Hematopoietic multipotent progenitor cell treated with erythropoietin and hydrocortisone succinate and interleukin-3 and kit ligand, for 4 days (in vitro differentiated cells): Measurements from ENCODE around the gene CAT.
"Not testable (repeated sequence)": the region's sequence is repeated elsewhere in the genome, so short reads cannot be mapped to it uniquely, and the experiment has no call there.

Experiments
- DNase-seq: peaks from one replicate; pipeline ENCODE4 v3.0.0-alpha.2; 2015

Gene CAT

DNA sequence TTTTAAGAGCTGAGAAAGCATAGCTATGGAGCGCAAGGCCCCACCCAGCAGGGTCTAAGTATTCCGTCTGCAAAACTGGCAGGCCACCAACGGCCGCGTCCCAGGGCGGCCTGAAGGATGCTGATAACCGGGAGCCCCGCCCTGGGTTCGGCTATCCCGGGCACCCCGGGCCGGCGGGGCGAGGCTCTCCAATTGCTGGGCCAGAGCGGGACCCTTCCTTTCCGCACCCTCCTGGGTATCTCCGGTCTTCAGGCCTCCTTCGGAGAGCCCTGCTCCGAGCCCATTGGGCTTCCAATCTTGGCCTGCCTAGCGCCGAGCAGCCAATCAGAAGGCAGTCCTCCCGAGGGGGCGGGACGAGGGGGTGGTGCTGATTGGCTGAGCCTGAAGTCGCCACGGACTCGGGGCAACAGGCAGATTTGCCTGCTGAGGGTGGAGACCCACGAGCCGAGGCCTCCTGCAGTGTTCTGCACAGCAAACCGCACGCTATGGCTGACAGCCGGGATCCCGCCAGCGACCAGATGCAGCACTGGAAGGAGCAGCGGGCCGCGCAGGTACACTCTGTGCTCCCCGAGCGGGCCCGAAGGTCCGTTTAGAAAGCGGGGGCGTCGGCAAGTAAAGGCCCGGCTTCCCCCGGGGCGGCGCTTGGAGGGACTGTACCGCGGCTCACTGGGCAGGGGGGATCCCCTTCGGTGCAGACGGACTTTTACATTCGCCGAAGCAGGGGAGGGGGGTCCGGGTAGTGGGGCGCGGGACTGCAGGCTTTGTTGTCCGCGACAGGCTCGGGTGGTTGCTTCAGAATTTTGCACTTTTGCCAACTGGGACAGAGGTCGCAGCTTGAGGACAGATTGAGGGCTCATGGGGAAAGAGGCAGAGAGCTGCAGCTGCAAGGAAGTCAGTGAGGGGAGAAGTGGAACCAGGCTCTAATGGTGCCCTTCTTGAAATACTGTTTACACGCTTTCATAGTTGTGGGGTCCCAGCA is at the start of gene CAT:
TSS of gene CAT (plus strand) at position 406 of the 979 bp plus-strand sequence. CDS start at position 486, 80 bp downstream.
- peak; percentile 100 for DNase-seq

DNA sequence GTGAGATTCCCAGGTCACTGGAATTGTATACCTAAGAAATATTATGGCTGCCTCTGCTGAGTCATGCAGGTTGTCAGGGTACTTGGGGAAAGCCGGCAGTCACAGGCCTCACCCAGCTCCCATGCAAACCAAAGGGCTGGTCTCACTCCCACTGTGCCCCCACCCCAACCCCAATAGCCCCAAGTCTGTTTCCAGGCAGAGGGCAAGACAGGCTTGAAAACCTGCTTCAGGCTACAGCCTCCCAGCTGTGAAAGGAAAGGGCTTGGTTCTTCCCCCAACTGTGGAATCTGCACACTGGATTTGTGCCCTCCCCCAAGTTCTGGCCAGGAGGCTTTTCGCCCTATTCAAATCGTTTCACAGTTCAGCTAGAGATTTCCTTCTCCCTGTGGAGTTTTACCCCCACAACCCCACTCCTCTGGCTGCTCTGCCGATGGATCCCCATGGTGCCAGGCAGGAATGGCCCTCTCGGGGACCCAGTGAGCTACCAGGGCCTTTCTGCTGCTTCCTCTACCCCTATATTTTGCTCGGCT is 43.9 kb upstream of the CAT start:
- no peak for DNase-seq

DNA sequence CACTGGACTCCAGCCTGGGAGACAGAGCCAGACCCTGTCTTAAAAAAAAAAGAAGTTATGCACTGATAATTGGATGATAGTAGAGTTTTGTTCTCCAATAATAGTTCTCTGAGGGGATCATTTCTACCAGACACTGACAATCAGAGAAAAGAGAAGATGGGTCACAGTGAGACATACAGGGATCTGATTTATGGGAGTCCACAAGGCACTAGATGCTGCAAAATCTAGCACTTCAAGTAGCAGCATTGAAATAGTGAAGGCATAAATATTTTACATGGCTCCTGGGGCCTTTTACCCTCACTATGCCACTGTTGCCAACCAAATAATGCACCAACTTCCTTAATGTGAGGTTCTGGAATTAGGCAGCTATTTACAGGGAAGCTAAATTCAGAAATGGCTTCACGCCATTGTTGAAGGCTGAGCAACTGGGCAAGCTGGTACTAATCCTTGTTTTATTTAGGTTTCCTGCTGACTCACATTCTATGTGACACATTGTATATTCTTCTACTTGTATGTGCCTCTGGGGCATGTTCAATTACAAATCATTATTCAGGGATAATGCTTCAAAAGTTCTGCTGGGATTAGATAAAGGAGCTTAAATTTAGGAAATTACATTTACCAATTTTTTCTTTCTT is 42.7 kb upstream of the CAT start:
- DNase-seq = no peak

DNA sequence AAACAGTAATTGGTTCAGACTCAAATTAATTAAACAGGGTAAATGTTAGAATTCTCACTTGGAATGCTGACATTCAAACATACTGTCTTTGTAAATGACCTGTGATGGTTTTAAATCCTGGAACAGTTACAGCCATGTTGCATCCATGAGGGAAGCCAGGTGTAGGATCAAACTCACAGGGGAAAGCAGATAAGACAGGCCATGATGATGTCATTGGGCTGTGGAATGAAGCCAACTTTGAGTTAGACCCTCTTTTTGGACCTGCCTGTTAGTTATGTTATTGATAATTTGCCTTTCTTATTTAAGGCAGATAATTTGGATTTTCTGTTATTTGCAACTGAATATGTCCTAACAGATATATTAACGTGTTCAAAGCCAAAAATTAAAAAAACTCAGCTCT is 41.6 kb upstream of the CAT start:
- no peak for DNase-seq

DNA sequence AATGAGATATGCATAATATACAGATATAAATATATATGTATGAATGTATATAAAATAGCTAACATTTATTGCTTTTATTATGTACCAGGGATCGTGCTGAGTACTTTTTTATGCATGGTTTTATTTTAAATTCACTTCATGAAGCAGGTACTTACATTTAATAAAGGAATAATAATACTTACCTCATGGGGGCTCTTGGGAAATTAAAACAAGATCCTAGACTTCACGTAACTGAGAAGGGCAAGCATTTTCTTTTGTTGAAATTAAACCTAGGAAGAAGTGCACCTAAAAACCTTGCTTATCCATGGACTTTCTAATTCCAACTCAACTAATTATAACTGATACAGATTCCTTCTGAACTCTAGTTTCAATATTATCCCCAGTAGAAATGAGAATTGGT is 40.9 kb upstream of the CAT start:
- no peak for DNase-seq

DNA sequence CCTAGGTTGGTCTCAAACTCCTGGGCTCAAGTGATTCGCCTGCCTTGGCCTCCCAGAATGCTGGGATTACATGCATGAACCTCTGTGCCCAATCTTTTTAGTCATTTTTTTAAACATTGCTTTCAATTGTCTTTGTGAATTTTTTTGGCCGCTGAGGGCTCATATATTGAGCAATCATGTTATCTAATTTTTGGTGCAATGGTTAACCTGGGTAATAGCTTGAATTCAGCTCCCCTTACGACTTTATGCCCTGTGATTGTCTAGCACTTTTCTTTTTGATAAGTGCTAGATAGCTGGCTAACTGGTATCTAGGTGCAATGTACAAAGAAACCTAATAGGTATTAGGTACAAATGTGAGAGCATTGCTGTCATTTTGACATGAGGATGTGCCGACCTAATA is 35.3 kb upstream of the CAT start:
- DNase-seq = no peak

DNA sequence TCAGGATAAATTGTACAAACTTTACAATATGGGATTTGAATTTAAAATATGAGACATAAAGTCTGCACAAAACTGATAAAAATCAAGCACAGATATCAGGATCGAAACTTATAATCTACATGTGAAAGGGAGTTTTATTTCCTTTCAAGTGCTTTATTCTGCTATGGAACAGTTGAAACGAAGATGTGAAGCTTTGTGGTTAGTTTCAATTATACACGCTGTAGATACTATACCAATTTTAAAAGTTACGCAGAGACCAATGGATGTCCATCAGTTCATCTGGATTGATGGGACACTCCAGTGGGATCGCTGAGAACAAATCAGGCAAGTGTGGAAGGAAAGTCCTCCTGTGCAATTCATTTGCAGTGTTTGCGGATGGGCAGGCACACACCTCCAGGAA is 34.5 kb upstream of the CAT start:
- DNase-seq = no peak

DNA sequence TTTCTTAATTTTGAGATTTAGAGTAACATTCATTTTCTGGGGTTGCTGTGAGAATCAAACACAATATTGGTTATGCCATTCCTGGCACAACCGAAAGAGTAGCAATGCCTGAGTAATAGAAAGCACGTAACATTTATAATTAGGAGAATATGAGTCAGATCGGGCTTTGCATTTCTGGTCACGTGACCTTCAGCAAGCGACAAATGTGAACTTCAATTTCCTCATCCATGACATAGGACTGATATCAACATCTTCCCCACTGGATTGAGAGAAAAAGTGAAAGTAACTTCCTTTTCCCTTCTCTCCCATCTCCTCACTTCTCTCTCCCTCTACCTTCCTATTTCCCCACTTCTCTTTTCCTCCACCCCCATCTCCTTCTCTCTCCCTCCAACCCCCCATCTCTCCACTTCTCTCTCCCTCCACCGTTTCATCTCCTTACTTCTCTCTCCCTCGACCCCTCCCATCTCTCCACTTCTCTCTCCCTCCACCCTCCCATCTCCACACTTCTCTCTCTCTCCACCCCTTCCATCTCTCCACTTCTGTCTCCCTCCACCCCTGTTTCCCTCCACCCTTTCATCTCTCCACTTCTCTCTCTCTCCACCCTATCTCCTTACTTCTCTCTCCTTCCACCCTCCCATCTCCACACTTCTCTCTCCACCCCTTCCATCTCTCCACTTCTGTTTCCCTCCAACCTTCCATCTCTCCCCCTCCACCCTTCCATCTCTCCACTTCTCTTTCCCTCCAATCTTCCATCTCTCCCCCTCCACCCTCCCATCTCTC is 33.5 kb upstream of the CAT start:
- no peak for DNase-seq

DNA sequence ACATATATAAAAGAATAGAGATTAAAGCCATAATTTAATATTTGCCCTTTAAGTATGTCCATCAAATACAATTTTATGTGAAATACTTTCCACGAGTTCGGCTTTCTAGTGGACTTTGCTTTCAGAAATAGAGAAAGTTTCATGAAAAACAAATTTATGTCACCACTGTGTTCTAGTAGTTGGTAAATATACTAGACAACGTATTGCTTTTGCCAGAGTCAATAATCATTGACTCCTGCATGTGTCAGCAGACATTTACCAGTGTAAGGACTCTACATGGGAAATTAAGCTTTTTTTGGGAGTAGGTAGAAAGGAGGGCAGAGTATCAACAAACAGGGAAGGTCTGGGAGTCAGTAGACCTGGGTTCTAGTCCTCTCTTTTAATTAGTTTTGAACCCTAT is 32.3 kb upstream of the CAT start:
- no peak for DNase-seq

DNA sequence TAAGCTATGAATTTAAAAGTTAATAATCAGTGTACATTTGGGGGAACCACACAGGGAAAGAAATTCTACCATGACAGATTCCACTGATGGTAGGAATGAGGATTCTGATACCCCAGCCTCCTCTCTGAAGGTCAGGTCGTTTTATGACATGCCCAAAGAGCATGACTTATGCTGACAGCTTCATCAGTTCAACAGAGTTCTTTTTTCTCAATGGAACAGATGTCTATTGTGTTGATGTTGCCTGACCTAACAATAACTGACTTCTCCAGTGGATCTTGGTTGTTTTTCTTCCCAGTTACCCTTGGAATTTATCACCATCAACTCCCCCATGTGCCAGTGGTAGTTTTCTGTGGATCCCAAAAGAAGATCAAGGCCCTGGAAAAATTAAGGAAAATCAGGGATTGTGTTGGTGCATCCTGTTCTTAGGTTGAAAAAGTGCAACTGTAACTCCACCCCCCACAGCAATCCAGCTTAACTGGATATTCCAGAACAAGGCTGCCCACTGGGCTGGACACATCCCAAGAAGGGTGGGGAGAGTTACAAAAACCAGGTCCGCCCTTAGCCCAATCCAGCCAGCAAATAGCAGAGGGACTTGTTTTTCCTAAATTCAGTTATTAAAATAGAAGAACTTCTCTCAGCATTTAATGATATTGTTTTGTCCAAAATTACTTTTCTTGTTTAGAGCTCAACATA is 31.5 kb upstream of the CAT start:
- DNase-seq = no peak

DNA sequence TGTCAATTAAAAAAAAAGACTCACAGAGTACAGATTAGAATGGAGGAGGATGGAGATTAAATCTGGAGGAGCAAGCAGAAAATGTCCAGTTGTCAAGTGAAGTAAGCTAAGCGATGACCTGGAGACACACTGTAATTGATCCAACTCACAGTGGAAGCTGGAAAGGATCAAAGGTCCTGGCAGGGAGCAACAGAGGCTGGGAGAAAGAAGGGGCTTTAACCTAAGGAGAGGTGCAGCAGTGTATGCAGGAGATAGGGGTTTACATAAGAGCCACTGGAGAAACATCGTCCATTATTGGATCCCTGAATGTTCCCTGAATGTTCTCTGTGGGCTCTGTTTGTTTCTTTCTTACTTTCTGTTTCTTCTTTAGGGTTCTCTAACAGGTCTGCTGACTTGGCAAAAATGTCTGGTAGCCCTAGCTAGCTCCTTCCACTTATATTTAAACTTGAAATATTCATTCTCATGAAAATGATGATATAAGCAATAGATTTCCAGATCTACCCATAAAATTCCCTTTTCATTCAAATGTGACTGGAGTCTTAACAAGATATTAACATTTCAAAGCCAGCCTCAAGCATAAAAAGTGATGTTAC is 30.1 kb upstream of the CAT start:
- no peak for DNase-seq

DNA sequence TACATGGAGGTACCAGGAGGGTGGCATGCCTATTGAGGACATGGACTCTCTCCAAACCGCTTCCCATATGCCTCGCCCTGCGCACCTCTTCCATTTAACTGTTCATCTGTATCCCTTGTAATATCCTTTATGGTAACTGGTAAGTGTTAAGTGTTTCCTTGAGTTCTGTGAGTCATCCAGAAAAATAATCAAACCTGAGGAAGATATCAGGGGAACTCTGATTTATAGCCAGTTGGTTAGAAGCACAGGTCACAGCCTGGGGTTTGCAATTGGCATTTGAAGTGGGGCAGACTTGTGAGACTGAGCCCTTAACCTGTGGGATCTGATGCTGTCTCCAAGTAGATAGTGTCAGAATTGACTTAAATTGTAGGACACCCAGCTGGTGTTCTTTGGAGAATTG is 27.6 kb upstream of the CAT start:
- DNase-seq = no peak

DNA sequence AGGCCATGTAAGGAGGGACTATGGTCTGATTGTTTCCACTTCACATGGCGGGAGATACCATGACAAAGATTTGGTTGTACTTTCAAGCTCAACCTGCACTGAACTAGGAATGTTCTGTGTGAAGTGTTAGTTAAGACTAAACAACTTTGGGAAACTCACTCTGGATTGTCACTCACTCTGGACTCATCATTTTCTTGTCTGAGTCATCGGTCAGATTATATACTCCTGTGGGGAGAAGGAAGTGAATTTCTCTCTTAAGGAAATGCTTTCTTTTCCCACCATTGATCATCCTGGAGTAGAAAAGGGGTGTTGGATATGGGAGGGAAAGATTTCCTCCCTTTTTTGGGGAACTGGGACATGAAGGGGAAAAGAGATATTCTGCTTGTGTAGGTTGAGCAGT is 26.9 kb upstream of the CAT start:
- DNase-seq = no peak

DNA sequence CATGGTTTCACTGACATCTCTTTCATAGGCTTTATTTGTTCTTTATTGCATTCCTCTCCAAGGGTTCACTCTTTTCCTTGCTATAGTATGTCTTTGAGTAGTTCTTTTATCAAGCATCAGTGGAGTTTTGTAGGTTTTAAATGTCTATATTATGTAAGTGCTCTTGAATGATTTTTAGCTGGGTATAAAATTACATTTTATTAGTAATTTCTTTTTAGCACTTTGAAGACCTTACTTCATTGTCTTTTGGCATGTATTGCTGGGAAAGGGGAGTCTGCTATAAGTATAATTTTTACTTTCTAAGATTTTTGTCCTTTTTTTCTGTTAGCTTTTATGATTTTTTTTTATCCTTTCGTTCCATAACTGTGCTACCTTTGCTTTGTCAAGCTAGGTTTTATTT is 25.5 kb upstream of the CAT start:
- DNase-seq = no peak

DNA sequence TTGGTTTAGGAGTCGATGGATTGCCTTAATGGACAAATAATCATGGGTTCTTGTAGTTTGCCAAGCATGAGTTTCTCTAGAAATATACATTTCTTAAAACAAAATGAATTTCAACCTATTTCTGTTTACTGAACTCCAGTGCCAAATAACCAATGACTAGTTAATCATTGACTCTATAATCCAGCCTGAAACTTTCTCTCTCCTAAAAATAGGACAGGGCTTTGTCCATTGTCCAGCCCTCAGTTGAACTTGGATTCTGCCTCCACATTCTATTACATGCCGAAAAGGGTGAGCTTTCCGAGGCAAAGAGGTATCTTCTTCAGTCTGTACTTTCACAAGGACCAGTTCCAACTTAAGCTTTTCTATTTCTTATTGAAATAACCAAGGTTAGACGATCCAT is 23.2 kb upstream of the CAT start:
- no peak for DNase-seq

DNA sequence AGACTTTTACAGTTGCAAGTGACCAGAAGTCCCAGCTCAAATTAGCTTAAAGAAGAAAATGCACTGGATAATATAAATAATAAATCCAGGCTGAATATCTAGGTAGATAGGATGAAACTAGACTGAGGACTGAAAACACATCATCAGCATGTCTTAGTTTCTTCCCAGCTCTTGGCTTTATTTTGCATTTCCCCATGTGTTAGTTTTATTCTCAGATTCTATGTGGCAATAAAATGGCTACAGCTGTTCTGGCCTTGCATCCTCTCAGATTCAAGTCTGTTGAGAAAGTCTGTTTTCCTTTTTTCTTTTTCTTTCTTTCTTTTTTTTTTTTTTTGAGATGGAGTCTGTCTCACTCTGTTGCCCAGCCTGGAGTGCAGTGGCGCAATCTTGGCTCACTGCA is 22.6 kb upstream of the CAT start:
- DNase-seq = no peak

DNA sequence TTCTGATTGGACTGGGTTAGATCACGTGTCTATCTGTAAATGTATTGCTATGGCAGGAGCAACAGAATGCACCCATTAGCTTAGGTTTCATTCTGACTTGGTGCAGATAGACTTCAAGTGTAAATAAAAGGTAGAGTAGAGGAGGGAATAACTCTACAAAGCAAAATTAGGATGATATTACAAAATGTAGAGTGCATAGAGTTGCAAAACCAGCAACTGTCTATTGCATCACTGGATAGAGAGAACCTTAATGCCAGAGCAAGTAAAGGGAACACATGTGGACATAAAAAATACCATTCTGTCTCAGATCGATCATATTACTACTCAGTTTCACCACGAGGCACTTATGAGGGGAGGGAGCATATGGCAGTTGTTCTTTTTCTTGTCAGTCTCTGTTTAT is 22.0 kb upstream of the CAT start:
- peak; percentile 63 for DNase-seq

DNA sequence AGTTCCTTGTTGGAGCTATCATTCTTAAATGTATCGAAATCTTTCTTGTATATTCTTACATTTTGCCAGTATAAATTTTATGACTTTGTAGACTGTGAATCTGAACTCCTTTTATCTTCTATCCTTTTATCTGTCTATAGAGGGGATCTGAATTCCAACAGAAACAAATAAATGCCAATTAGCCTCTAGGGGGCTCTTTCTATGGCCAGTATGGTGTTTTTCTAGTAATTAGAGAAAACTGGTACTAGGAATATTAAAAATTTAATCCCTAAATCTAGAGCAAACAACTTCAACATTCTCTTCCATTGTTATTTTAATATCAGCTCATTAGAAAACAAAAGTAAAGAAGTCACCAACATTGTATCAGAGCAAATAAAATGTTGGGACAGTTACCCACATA is 21.5 kb upstream of the CAT start:
- DNase-seq = peak; percentile 33

DNA sequence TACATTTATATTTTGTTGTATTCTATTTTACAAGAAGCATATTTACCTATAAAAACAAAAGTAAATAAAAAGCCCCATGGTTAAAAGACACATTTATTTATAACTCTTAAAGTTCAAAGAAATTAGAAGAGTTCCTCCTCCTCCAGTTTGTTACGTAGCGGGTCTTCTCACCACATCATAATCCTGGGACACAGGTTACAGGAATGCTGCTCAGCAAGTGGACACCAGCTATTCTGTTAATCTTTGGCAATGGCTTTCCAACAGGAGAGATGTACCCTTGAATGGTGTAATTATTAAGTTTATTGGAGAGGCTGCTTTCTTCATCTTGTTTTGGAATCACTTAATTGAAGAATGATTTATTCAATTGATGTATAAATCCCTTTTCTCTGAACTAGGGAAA is 19.6 kb upstream of the CAT start:
- no peak for DNase-seq

DNA sequence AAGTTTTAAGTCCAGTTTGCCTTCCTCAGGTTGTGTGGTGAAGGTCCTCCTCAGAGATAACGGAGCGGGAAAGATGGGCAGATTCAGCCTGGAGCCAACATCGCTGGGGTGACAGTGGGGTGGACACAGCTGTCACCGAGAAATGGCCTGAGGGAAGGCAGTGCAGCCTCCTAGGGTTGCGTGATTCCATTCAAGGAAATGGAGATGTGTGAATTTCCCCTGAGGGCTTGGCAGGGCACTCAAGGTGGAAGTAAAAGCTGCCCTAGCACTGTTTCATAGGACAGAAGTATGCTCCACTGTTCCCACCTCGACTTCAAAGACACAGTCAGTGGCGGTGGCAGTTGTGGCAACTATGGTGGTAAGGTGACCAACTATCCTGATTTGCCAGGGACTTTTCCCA is 15.4 kb upstream of the CAT start:
- no peak for DNase-seq

DNA sequence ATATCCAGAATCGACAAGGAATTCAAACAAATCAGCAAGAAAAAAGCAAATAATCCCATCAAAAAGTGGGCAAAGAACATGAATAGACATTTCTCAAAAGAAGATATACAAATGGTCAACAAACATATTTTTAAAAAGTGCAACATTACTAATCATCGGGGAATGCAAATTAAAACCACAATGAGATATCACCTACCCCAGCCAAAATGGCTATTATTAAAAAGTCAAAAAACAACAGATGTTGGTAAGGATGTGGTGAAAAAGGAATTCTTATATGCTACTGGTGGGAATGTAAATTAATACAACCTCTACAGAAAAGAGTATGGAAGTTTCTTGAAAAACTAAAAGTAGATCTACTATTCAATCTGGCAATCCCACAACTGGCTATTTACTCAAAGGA is 13.9 kb upstream of the CAT start:
- not testable (repeated sequence) for DNase-seq

DNA sequence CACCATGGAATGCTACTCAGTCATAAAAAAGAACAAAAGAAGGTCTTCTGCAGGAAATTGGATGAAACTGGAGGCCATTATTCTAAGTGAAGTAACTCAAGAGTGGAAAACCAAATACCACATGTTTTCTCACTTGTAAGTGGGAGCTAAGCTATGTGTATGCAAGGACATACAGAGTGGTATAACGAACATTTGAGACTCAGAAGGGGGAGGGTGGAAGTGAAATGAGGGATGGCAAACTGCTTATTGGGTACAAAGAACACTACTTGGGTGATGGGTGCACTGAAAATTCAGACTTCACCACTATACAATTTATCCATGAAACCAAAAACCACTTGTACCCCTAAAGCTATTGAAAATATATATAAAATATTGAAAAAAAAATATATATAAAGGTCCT is 13.4 kb upstream of the CAT start:
- DNase-seq = peak; percentile 55
